GM18505 (cell line): Measurements from ENCODE around the gene PRG3.
A peak's percentile ranks its signal among the peaks of the same experiment; 100 is the strongest.
"Not testable (repeated sequence)": the region's sequence is repeated elsewhere in the genome, so short reads cannot be mapped to it uniquely, and the experiment has no call there.

Experiments
- ATAC-seq: cut with Tn5 transposase; IDR thresholded peaks from one replicate; pipeline ENCODE4 v1.9.1; 2021; ENCODE audit not compliant: unreplicated experiment
- POLR2A ChIP-seq: IDR thresholded peaks from 4 replicates; pipeline ENCODE4 v1.6.1; 2011; ENCODE audit warnings: borderline replicate concordance; ENCODE audit not compliant: insufficient read depth, insufficient read length; ENCODE audit errors: extremely low read depth

Gene PRG3

DNA sequence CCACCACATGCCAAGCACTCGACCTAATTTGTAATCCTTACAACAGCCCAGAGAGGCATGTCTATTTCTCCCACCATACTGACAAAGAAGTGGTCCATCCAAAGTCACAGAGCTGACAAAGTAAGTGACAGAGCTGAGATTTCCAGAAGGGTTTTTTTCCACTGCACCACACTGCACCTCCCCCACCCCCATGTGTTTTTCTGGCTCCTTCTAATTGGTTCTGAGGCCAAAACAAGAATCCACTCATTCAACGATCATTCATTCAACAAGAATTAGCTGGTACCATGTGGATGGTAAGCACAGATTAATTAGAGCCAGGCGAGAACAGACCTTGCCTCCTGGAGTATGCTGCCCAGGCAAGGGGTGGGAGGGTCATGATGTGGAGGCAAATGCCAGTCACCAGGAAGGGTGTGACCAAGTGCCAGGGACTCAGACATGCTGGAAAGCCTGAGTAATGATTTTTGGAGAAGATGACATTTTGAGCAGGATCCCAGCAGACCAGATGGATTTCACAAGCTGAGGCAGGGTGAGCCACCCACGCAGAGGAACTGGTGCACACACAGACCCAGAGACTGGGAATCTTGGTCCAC is 24.4 kb upstream of the PRG3 start:
- ATAC-seq = no peak

DNA sequence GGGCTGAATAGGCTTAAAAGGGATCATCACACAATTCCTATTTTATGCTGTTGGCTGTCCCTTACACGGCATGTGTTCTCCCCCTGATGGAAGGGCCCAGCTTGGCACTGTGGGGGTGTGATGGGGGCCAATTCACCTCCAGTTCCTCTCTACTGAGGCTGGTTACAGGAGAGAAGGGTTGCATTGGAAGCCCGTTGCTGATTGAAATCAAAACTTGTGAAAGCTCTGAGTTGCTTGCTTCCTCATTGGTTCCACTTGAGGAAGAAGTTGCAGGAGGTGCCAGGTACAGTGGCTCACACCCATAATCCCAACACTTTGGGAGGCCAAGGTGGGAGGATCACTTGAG is 22.8 kb upstream of the PRG3 start:
- peak; percentile 38 for ATAC-seq
- no peak for TF ChIP-seq POLR2A

More for the DNA sequence above, 24.4 kb upstream of the PRG3 start:
- no peak for TF ChIP-seq POLR2A

DNA sequence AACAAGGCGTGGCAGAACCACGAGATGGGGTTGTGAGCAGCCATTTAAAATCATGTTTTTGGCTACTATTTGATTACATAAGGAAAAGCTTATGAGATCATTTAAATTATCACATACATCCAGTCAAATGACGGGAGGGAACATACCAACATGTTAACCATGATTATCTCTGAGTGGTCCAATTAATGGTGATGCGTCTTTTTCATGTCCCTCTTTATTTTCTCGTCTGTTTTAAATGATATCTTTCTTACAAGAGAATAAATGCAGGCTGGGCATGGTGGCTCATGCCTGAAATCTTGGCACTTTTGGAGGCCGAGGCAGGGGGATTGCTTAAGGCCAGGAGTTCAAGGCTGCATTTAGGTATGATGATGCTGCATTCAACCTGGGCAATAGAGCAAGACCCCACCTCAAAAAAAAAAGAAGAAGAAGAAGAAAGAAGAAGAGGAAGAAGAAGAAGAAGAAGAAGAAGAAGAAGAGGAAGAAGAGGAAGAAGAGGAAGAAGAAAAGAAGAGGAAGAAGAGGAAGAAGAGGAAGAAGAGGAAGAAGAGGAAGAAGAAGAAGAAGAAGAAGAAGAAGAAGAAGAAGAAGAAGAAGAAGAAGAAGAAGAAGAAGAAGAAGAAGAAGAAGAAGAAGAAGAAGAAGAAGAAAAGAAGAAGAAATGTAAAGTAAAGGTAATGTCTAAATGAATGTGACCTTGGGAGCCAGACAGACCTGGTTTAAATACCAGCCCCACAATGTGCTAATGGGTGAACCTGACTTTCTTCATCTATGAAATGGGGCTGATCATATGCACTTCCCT is 22.3 kb upstream of the PRG3 start:
- not testable (repeated sequence) for ATAC-seq

DNA sequence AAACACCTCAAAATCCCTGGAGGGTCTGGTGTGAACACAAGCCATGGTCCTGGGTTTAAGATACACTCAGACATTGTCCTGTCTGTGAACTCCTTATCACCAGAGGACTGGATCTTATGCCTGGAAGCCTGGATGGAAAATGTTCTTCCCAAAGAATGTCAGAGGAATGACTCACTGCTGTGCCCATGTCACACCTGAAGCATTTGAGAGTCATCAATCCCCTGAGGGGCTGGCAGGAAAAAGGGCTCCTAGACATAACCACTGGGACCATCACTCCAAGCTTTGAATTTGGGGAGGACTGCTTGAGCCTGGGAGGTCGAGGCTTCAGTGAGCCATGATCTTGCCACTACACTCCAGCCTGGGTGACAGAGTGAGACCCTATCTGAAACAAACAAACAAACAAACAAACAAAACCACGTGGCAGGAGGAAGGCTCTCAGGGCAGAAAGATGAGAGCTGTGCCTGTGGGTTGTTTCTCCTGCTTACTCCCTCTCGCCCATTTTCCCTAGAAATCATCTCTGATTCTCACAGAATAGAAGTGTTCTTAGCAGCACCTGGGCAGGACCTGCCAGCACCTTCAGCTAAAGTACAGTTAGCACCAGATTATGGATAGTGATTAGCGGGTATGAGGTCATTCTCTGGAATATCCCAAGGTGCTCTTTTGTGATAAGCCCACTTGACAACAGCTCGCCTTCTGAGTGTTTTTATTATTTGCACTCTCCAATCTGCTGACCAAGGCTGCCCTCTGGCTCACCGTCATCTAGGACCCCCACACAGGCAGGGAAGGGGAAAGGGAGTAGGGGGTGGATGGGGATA is 21.4 kb upstream of the PRG3 start:
- TF ChIP-seq POLR2A = no peak
- ATAC-seq = no peak

DNA sequence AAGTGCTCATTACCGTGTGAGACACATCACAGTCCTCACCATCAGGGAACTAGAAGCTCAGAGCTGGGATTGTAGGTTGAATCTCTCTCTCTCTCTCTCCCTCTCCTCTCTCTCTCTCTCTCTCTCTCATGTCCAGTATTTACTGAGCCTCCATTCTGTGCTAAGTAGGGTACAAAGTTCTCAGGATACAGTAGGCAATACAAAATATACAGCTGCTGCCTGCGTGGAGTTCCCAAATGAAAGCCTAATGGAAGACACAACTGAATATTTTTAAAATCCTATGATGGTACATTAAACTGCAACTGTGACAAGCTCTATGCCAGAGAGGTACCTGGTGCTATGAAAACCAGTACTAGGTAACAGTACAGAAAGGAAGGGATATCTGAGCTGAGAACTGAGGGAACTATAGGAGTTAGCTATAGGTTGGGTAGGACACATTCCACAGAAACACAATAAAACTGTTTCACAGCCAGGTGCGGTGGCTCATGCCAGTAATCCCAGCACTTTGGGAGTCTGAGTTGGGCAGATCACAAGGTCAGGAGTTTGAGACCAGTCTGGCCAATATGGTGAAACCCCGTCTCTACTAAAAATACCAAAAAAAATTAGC is 19.1 kb upstream of the PRG3 start:
- ATAC-seq = no peak
- no peak for TF ChIP-seq POLR2A

DNA sequence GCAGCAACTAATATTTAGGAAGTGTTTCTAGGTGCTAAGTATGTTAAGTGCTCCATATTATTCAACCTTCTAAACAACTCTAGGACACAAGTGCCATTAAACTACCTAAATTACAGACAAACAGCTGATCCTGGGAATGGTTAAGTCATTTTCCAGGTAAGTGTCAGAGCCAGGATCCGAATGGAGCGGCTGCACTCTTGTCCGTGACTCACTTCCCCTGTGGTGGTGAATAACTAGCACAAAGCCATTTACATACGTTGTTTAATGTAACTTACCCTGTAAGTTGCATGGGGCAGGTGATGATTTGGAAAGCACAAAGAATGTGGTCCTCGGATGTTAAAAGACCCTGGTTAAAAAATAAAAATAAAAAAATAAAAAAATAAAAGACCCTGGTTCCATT is 18.3 kb upstream of the PRG3 start:
- no peak for TF ChIP-seq POLR2A
- ATAC-seq = no peak

DNA sequence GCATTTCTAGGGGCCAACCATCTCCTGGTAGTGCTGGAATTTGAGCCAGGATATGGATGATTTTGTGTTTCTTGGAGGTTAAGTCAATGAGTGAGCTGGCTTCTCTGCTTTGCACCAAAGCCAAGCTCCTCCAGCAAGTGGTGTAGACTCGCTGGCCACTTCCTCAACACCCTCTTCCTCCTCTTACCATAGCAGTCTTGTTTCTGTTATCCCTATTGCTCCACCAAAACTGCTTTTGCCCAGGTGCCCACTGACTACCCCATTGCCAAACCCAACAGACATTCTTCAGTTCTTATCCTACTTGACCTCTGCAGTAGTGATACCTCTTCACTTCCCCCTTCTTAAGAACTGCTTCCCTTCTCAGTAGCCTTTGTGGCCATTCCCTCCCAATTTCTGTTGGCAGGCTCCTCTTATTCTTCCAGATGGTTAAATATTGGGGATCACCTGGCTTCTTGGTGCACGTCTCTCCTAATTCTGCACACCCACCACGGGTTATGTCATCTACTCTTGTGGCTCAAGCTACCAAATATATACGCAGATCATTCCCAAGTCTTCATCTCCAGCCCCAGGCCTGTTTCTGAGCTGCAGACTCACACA is 16.5 kb upstream of the PRG3 start:
- no peak for TF ChIP-seq POLR2A
- ATAC-seq = no peak

DNA sequence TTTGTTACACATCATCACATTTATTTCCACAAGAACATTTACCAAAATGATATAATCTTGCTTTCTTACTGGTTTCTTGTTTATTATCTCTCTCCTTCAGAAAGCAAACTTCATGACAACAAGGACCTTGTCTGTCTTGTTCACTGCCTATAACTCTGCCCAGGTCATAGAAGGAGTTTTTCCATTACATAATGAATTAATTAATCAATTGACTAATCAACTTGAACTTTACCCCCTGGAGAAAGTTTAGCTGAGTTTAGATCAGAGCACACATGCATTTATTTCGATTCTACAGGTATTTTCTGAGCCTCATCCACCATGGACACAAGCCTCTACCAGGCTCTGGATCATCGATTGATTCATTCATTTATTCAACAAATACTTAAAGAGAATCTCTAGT is 15.8 kb upstream of the PRG3 start:
- TF ChIP-seq POLR2A = no peak
- no peak for ATAC-seq

DNA sequence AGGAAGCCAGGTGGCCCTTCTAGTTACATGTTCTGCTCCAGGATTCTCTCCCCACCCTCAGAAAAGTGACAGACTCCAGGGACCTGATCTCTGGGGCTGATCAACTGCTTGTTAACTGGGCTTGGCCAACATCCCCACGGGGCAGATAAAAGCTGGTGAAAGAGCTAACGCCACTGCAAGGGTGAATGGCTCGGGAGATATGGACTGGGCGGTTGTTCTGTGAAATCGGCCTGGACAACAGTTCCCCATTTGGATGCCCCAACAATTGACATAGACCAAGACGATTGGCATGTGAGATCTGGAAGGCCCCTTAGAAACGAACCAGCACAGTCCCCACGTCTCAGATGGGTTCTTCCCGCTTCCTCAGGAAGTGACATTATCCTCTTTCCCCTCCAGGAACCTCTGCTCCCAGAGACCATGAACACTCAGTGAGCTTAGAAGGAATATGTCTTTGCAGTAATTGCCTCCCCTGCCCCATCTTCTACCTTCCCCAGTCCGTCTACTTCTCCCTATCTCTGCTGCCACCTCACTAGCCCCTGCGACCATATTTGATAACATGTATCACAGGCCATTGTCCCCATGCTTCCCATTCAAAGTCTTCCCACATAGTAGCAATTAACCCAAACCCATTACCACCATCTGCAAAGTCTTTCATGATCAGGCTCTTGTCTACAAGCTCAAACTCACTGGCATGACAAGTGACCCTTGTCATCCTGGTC is 15.1 kb upstream of the PRG3 start:
- ATAC-seq = no peak
- TF ChIP-seq POLR2A = no peak

DNA sequence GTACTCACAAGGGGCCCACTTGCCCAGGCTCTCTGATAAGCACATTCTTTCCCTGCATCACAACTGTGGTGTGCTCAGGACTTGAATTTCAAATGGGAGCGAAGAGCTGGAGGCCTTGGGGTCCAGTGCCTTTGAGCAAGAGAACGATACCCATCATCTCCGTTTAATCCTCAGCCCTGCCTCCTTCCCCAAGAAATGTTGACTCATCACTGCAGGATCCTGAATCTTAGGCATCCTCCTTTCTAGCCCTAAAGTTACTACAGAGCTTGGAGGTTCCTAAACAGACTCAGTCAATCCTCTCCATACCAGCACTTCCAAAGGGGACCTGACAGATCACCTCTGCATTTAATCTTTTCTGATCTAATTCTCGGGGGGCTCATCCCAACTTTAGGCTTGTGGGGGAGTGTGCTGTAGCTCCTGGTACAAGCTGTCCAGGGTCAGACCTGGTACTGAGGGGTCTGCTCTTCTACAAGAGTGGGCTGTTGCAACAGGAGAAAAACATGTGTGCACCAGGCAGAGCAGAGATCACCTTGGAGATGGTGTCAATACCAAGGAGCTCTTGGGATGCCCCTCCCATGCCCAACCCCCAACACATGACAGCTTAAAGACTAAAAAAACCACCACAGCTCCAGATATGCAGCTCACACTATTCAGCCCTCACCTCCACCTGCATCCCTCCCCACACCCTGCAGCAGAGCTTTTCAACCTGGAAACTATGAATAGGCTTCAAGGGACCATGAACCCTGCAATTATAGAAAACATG is 13.4 kb upstream of the PRG3 start:
- no peak for ATAC-seq
- TF ChIP-seq POLR2A = no peak

DNA sequence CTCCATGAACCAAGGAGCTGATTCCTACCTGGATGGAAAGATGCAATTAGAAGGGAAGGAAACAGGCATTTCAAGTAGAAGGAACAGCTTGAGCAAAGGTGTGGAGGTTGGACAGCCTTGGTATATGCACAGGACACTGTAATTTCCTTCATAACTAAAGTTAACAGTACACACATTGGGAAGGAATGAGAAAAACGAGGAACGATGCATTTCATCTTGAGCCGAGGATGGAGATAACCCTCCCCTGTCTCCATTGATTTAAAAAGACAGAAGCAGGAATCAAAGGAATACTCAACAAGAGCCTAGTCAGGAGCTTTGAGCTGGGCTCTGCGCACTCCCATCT is 11.8 kb upstream of the PRG3 start:
- no peak for ATAC-seq
- TF ChIP-seq POLR2A = no peak

DNA sequence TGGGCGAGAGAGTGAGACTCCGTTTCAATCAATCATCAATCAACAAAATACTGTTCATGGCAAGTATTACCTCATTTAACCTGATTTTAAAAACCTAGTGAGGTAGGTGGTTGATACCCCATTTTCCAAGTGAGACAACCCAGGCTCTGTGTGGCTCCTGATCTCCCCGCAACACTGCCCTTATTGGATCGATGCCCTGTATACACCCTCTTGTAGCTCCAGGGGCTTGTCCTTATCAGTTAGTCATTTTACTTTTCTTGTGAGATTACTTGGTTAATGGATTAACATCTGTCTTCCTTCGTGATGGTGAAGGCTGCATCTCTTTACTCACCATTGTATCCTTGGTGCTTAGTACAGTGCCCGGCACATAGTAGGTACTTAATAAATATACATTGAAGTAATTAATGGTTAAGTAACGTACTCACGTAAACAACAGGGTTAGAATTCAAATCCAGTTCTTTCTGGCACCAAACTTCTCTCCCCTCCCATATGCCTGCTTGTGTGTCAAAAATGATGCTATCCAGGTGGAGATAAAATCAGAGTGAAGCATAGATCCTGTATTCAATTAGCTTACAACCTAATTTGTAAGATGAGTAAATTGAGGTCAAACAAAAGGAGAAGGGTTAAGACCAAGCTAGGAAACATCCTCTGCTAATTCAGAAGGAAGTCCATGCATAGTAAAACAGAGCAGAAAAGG is 11.3 kb upstream of the PRG3 start:
- no peak for ATAC-seq
- no peak for TF ChIP-seq POLR2A
